GM18861 (cell line): ENCODE data around the gene MXRA7.

ENCODE experiments used
- ATAC-seq: cut with Tn5 transposase; IDR thresholded peaks from one replicate; pipeline ENCODE4 v1.9.1; 2021; ENCODE audit not compliant: unreplicated experiment

MXRA7 gene

GRCh38 chr17:76679239-76679638, 31.5 kb downstream of the MXRA7 start:
- ATAC-seq, result no peak

- no peak for ATAC-seq
These were observed 32.4 kb downstream of the MXRA7 start for GRCh38 chr17:76678330-76678729.

- ATAC-seq, result no peak
These were observed 33.4 kb downstream of the MXRA7 start for GRCh38 chr17:76677406-76677805.

- no peak for ATAC-seq
These were observed 34.1 kb downstream of the MXRA7 start for GRCh38 chr17:76676629-76677028.

- ATAC-seq, result no peak
These were observed 35.1 kb downstream of the MXRA7 start for GRCh38 chr17:76675648-76676047.

- ATAC-seq, result no peak
These were observed 36.2 kb downstream of the MXRA7 start for GRCh38 chr17:76674600-76674999.

GRCh38 chr17:76673729-76674128, 37.0 kb downstream of the MXRA7 start:
- no peak for ATAC-seq

- ATAC-seq, result no peak
These were observed 37.9 kb downstream of the MXRA7 start for GRCh38 chr17:76672892-76673291.

- ATAC-seq, result no peak
These were observed 38.4 kb downstream of the MXRA7 start for GRCh38 chr17:76672270-76672851.

GRCh38 chr17:76671912-76672262, 38.9 kb downstream of the MXRA7 start:
- no peak for ATAC-seq

- ATAC-seq, result peak; percentile 97
These were observed 39.4 kb downstream of the MXRA7 start for GRCh38 chr17:76671123-76671911.

- ATAC-seq, result no peak
These were observed 40.0 kb downstream of the MXRA7 start for GRCh38 chr17:76670718-76671122.

- no peak for ATAC-seq
These were observed 40.6 kb downstream of the MXRA7 start for GRCh38 chr17:76670020-76670717.

- ATAC-seq, result no peak
These were observed 42.8 kb downstream of the MXRA7 start for GRCh38 chr17:76667786-76668453.

- no peak for ATAC-seq
These were observed 43.3 kb downstream of the MXRA7 start for GRCh38 chr17:76667491-76667755.

GRCh38 chr17:76660656-76661042, 50.1 kb downstream of the MXRA7 start:
- ATAC-seq, result no peak

- ATAC-seq, result no peak
These were observed 50.7 kb downstream of the MXRA7 start for GRCh38 chr17:76659928-76660655.

GRCh38 chr17:76658242-76658662, 52.5 kb downstream of the MXRA7 start:
- no peak for ATAC-seq

GRCh38 chr17:76657505-76658241, 53.1 kb downstream of the MXRA7 start:
- ATAC-seq, result no peak

- ATAC-seq, result no peak
These were observed 56.4 kb downstream of the MXRA7 start for GRCh38 chr17:76654408-76654807.

GRCh38 chr17:76650504-76650903, 60.3 kb downstream of the MXRA7 start:
- ATAC-seq, result no peak
